ENCODE data around the gene KLHL29. TPM values are rescaled to one million over a fixed set of nuclear protein-coding genes. Genes with fewer than 3 reads are reported as not detected.
A peak's percentile ranks its signal among the peaks of the same experiment; 100 is the strongest.

Gene KLHL29
- total RNA-seq, 1 donor from 2014 or later: 3.3 TPM

DNA sequence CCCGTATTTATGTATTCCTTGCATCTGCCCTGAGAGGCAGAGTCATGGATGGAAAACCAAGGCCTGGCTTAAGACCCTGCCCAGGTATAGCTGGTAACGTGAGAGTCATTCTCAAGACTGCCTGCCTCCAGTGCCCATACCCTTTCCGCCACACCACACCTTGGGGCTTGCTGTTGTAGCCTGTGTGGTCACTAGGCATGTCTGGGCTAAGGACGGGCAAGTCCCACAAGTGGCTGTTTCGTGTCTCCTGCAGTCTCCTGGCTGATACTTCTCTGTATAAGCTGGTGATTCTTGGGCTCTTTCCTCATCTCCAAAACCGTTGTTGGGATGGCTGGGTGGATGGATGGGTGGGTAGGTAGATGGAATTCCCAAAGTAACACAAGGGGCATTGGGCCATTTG lies 269.8 kb downstream of the KLHL29 start:
- DNase-seq (ENCODE audit: low spot score): no peak
- H3K27me3 Mint-ChIP-seq (ENCODE audit: insufficient read depth): peaks cover 1% of the 10 kb centered on the region
- no peaks in the 10 kb centered on the region for H3K36me3 Mint-ChIP-seq (ENCODE audit: low read depth)
- intact Hi-C loops (cut with micrococcal nuclease): no loop called here
- H3K27ac Mint-ChIP-seq: no peak overlapping the region
- H3K4me3 Mint-ChIP-seq: no peak overlapping the region
- H3K9me3 Mint-ChIP-seq: no peaks in the 10 kb centered on the region
- peaks cover 9% of the 10 kb centered on the region for H3K4me1 Mint-ChIP-seq (ENCODE audit: low read depth)

GRCh38 chr2:23655934-23656596 lies 271.1 kb downstream of the KLHL29 start:
- H3K9me3 Mint-ChIP-seq: no peaks in the 10 kb centered on the region
- H3K27ac Mint-ChIP-seq: no peak overlapping the region
- no peak overlapping the region for H3K4me3 Mint-ChIP-seq
- H3K27me3 Mint-ChIP-seq (ENCODE audit: insufficient read depth): no peaks in the 10 kb centered on the region
- peaks cover 9% of the 10 kb centered on the region for H3K4me1 Mint-ChIP-seq (ENCODE audit: low read depth)
- intact Hi-C loops (cut with micrococcal nuclease): no loop called here
- H3K36me3 Mint-ChIP-seq (ENCODE audit: low read depth): no peaks in the 10 kb centered on the region
- no peak for DNase-seq (ENCODE audit: low spot score)

DNA sequence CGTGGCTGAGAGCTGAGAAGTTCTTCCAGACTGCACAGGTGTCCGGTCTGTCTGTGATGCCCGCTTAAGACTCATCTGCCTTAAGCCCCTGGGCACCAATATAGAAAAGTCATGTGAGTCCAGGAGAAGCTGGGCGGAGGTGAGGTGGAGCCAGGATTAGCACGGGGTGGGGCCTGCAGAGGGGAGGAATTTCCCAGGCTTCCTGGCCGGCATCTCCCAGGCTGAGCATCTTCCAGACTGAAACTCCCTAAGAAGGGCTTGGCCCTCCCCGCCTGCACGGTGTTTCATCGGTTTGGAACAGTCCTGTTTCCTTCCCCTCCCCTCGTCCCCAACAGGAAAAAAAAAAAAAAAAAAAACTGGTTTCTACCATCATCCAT lies 271.6 kb downstream of the KLHL29 start:
- Mint-ChIP-seq H3K27me3 (ENCODE audit: insufficient read depth) (no peaks in the 10 kb centered on the region), H3K36me3 (ENCODE audit: low read depth) (no peaks in the 10 kb centered on the region), H3K4me1 (ENCODE audit: low read depth) (peaks cover 9% of the 10 kb centered on the region), H3K27ac (no peak overlapping the region), H3K9me3 (no peaks in the 10 kb centered on the region), H3K4me3 (no peak overlapping the region)
- DNase-seq (ENCODE audit: low spot score): no peak
- intact Hi-C loops (cut with micrococcal nuclease): no loop called here

DNA sequence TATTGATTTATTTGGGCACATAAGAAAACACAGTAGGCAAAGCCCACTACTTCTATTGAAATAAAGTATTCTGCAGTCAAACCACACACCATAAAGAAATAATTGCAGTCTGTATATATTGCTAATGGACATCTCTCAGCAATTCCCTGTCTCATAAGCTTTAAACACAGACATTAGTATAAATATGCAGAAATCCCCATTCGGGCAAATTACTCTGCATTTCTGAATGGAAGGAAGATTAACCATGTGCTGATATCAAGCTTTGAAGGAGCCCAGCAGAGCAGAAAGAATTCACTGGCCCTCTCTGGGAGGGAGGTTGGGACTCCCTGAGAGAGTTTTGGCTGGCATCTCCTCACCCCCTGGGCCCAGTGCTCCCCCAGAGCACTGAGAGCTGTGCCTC lies 272.4 kb downstream of the KLHL29 start:
- Mint-ChIP-seq H3K9me3 (no peaks in the 10 kb centered on the region), H3K27me3 (ENCODE audit: insufficient read depth) (peaks cover 2% of the 10 kb centered on the region), H3K36me3 (ENCODE audit: low read depth) (no peaks in the 10 kb centered on the region), H3K4me3 (no peak overlapping the region), H3K27ac (no peak overlapping the region), H3K4me1 (ENCODE audit: low read depth) (peaks cover 9% of the 10 kb centered on the region)
- no peak for DNase-seq (ENCODE audit: low spot score)
- intact Hi-C loops (cut with micrococcal nuclease): no loop called here

- intact Hi-C loops (cut with micrococcal nuclease): no loop called here
- Mint-ChIP-seq H3K4me3 (no peak overlapping the region), H3K36me3 (ENCODE audit: low read depth) (no peaks in the 10 kb centered on the region), H3K27me3 (ENCODE audit: insufficient read depth) (peaks cover 2% of the 10 kb centered on the region), H3K9me3 (no peaks in the 10 kb centered on the region), H3K27ac (no peak overlapping the region), H3K4me1 (ENCODE audit: low read depth) (peaks cover 9% of the 10 kb centered on the region)
- no peak for DNase-seq (ENCODE audit: low spot score)
These were observed 273.0 kb downstream of the KLHL29 start for GRCh38 chr2:23657934-23658333.

DNA sequence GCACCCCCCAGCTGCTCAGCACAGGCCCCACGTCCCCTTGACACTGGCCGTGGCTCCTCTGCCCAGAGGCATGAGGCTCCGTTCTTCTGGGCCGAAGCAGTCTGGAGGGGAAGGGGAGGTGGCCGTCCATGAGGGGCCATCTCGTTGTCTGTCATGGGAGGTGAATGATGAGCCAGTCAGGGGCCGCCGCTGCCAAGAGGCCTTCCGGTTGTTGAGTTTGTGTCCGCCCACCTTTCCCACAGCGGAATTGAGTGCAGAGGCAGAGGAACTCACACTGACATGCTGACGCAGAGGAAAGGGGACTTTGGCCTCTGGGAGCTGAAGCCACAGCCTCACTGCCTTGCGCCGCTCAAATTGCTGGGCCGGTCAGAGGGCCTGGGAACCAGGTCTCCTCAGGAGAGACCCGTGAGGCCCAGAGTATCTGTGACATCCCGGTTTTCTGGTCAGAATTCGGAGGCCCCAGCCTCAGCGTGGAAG lies 273.5 kb downstream of the KLHL29 start:
- intact Hi-C loops (cut with micrococcal nuclease): no loop called here
- Mint-ChIP-seq H3K36me3 (ENCODE audit: low read depth) (no peaks in the 10 kb centered on the region), H3K4me3 (no peak overlapping the region), H3K9me3 (no peaks in the 10 kb centered on the region), H3K27ac (peak overlapping the region; percentile 47), H3K4me1 (ENCODE audit: low read depth) (peaks cover 9% of the 10 kb centered on the region), H3K27me3 (ENCODE audit: insufficient read depth) (peaks cover 3% of the 10 kb centered on the region)
- DNase-seq (ENCODE audit: low spot score): peak; percentile 5

DNA sequence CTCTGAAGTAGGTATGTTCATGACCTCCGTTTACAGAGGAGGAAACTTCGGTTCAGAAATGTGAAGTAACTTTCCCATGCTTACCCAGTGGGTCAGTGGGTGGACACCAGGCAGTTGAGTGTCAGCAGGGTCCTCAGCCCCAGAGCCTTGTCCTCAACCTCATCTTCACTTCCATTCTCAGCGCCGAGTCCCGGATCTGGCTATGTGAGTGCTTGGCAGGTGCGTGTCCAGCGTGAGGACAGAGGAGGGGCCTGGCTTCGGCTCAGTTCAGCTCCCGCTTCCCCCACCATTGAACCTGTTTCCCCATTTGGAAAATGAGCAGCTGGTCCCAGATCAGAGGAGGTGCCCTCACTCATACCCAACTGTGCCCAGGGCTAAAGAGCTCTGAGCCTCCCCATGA lies 274.3 kb downstream of the KLHL29 start:
- Mint-ChIP-seq H3K9me3 (no peaks in the 10 kb centered on the region), H3K27me3 (ENCODE audit: insufficient read depth) (peaks cover 8% of the 10 kb centered on the region), H3K36me3 (ENCODE audit: low read depth) (no peaks in the 10 kb centered on the region)

GRCh38 chr2:23659773-23660172 lies 274.8 kb downstream of the KLHL29 start:
- intact Hi-C loops (cut with micrococcal nuclease): no loop called here
- H3K4me1 Mint-ChIP-seq (ENCODE audit: low read depth): peaks cover 9% of the 10 kb centered on the region
- peaks cover 8% of the 10 kb centered on the region for H3K27me3 Mint-ChIP-seq (ENCODE audit: insufficient read depth)

More for the DNA sequence above, 274.3 kb downstream of the KLHL29 start:
- Mint-ChIP-seq H3K27ac (no peak overlapping the region), H3K4me1 (ENCODE audit: low read depth) (peaks cover 9% of the 10 kb centered on the region), H3K4me3 (no peak overlapping the region)
- DNase-seq (ENCODE audit: low spot score): no peak
- intact Hi-C loops (cut with micrococcal nuclease): no loop called here

GRCh38 chr2:23660237-23660636 lies 275.3 kb downstream of the KLHL29 start:
- H3K36me3 Mint-ChIP-seq (ENCODE audit: low read depth): no peaks in the 10 kb centered on the region
- peaks cover 9% of the 10 kb centered on the region for H3K4me1 Mint-ChIP-seq (ENCODE audit: low read depth)
- DNase-seq (ENCODE audit: low spot score): no peak
- intact Hi-C loops (cut with micrococcal nuclease): no loop called here
- H3K4me3 Mint-ChIP-seq: no peak overlapping the region
- peak overlapping the region; percentile 1 for H3K27ac Mint-ChIP-seq
- H3K9me3 Mint-ChIP-seq: no peaks in the 10 kb centered on the region
- peaks cover 8% of the 10 kb centered on the region for H3K27me3 Mint-ChIP-seq (ENCODE audit: insufficient read depth)

More at GRCh38 chr2:23659773-23660172, 274.8 kb downstream of the KLHL29 start:
- H3K36me3 Mint-ChIP-seq (ENCODE audit: low read depth): no peaks in the 10 kb centered on the region
- H3K9me3 Mint-ChIP-seq: no peaks in the 10 kb centered on the region
- H3K4me3 Mint-ChIP-seq: no peak overlapping the region
- no peak for DNase-seq (ENCODE audit: low spot score)
- no peak overlapping the region for H3K27ac Mint-ChIP-seq

DNA sequence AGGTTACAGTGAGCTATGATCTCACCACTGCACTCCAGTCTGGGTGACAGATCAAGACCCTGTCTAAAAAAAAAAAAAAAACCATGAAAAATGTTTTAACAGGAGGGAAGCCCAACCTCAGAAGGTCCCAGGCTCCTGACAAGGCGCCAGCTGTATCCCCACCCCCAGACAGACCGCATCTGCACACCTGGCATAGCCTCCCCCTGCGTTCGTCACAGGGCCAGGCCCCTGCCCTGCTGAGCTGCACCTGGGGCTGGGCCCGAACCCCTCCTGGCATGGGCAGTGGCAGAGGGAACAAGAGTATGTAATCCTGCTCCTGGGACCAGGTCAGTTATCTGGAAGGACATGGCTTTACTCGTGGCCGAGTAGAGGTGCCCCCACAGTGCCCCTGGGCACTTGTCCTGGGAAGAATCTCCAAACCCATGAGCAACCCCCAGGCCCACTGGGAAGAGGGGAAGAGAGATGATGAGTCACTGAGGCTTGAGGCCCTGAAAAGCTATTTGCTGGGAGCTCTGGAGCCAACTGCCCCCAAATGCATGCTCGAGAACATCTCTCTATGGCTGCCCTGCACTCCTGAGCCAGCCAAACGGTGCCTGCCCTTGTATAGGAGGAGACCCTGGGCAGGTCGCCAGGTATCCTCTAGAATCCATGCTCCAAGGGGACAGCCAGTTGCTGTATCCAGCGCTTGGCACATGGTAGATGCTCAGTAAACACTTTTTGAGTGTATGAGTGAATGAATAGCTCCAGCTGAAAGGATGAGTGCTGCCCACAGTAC lies 276.5 kb downstream of the KLHL29 start:
- no peak overlapping the region for H3K4me3 Mint-ChIP-seq
- intact Hi-C loops (cut with micrococcal nuclease): no loop called here
- H3K36me3 Mint-ChIP-seq (ENCODE audit: low read depth): no peaks in the 10 kb centered on the region
- no peak for DNase-seq (ENCODE audit: low spot score)
- H3K9me3 Mint-ChIP-seq: no peaks in the 10 kb centered on the region
- peaks cover 9% of the 10 kb centered on the region for H3K4me1 Mint-ChIP-seq (ENCODE audit: low read depth)
- H3K27ac Mint-ChIP-seq: no peak overlapping the region
- H3K27me3 Mint-ChIP-seq (ENCODE audit: insufficient read depth): peaks cover 8% of the 10 kb centered on the region

DNA sequence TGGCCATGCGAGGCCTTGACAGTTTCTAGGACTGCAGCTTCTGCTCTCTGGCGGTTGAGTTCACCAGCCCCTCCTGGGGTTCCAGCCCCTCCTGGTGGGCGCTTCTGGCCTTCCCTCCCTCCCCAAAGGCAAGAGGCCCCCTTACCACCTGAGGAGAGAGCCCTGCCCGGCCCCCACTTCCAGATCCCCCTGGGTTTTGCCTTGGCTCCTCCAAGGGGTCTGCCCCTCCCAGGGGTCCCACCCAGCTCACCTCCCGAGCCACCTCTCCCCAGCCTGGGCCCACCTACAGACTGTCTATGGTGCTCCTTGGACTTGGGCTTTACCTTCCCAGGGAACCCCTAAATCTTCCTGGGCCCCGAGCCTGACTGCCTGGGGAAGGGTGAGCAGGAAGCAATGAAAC lies 277.5 kb downstream of the KLHL29 start:
- DNase-seq (ENCODE audit: low spot score): no peak
- no peaks in the 10 kb centered on the region for H3K36me3 Mint-ChIP-seq (ENCODE audit: low read depth)
- no peak overlapping the region for H3K27ac Mint-ChIP-seq
- H3K4me3 Mint-ChIP-seq: no peak overlapping the region
- H3K27me3 Mint-ChIP-seq (ENCODE audit: insufficient read depth): peaks cover 8% of the 10 kb centered on the region
- no peaks in the 10 kb centered on the region for H3K9me3 Mint-ChIP-seq
- peaks cover 9% of the 10 kb centered on the region for H3K4me1 Mint-ChIP-seq (ENCODE audit: low read depth)
- intact Hi-C loops (cut with micrococcal nuclease): no loop called here

DNA sequence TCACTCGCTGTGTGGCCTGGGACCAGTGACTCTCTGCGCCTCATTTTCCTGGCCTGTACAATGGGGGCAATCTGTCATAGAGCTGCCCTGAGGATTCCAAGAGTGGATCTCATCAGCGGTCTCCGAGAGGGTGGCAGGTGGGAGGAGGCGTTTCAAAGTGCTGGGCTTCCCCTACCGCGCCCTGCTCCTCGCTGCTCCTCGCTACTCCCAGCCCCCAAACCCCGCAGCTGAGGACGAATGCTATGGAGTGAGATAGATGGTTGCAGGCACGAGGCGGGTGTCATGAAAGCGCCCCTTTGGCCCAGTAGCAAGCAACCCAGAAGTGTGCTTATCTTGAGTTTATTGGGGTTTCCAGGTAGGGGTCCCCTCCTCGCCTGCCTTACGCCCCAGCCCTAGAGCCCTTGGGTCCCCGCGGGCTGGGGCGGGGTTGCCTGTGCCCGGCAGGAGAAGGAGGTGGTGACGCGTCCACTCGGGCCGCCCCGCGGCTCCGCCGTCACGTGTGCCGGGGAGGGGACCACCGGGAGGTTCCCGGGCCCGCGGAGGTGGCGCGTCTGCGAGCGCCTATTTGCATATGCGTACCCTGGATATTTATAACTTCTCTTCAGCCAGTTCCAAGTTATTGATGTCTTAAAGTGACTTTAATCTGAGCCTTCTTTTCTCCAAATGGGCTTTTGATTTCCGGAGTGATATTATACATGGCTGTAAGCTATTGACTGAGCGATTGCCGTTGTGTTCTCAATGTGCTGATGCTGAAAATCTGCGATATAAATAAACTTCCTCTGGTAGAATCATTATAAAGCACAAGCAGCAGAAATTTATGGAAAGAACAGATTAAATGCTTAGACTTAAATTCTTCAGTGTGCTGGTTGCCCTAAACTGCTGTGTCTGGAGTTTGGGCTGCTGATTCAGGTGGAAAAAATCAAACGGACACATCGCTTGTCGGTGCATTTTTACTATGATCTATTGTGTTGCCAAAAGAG lies 278.3 kb downstream of the KLHL29 start:
- H3K4me3 Mint-ChIP-seq: no peak overlapping the region
- peaks cover 8% of the 10 kb centered on the region for H3K27me3 Mint-ChIP-seq (ENCODE audit: insufficient read depth)
- no peak overlapping the region for H3K27ac Mint-ChIP-seq
- intact Hi-C loops (cut with micrococcal nuclease): no loop called here
- no peak for DNase-seq (ENCODE audit: low spot score)
- no peaks in the 10 kb centered on the region for H3K36me3 Mint-ChIP-seq (ENCODE audit: low read depth)
- peaks cover 9% of the 10 kb centered on the region for H3K4me1 Mint-ChIP-seq (ENCODE audit: low read depth)
- no peaks in the 10 kb centered on the region for H3K9me3 Mint-ChIP-seq
